NCI-H2029 treated with DMSO at 0.1 percent for 48 hours (cell line): ENCODE results near the gene GYPC.
A peak's percentile ranks its signal among the peaks of the same experiment; 100 is the strongest.

ENCODE experiments used
- DNase-seq: peaks from one replicate; lab custom pipeline; 2025; lab: John Stamatoyannopoulos, UW

The GYPC gene

DNA sequence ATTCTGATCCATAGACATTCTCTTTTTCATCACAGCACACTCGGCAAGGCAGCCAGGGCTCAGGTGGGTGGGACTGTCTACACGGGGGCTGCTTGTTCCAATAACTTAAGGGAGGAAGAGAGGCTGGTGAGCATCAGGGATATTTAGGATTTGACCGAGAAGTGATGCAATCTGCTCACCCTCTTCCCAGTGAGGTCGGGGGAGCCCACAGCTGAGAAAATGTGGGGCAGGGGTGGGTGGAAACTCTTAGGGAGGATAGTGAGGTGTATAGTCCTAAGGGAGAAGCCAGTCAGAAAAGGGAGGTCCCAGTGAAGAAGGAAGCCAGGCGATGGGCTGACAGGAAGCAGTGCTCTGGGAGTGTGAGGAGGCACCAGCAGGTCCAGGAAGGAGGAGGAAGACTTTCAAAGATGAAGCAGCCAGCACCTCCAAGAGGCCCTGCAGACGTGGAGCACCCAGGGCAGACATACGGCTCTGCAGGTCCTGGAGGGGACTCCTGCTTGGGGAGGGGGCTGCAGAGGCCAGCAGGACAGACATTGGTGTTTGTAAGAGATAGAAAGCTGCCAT is 76.8 kb downstream of the GYPC start:
- no peak for DNase-seq

DNA sequence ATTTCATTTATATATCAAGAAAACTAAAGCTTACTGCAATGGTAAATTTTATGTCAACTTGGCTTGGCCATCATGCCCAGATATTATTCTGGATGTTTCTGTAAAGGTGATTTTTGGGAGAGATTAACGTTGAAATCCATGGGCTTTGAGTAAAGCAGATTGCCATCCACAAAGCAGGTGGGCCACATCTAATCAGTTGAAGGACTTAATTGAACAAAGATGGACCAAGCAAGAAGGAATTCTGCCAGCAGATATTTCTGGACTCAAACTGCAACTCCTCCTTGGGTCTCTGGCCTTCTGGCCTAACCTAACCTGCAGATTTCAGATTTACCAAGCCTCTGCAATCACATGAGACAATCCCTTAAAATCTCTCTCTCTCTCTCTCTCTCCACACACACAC is 77.8 kb downstream of the GYPC start:
- DNase-seq, result no peak

DNA sequence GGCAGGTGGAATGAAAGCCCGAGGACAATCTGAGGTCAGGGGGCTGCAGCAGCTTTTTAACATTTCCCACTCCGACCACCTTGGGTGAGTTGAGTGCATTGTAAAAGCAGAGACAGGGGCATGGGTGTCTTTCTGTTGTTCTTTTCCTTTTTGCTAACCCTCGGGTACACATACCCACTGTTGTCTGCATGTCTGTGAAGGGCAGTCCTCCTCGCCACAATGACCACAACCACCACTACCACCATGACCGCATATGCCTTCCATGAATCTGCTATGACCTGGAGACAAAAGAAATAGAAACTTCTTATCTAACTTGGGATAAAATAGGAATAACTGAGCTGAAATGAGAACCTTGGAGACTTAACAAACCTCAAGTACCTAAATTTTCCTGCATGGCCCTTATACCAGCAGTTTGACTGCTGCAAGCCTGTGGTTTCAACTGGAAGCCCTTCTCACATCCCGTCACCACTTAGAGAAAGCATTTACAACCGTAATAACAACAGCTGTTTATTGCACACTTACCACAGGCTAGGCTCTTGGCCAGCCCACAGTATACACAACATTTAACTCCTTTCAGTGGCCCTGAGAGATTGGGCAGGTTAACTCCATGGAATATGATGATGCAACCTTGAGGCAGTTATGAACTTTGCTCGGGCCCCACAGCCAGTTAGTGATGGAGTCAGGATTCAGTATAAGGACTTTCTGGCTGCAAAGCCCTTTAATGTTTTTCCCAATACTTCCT is 80.3 kb downstream of the GYPC start:
- DNase-seq, result peak; percentile 17

DNA sequence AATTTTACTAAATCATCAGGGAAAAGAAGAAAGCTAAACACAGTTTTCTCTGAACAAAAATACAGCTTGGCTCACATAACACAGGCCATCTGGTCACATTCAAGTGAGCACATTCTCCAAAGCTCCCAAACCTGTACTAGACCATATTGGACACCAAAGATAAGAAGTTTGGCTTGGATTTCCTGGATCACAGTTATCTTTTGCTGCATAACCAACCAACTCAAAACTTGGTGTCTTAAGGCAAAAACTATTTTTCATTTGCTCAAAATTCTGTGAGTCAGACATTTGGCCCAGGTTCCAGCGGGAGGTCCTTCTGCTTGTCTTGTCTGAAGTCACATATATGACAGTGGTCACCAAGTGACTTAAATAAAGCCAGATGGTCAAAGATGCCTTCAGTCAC is 83.2 kb downstream of the GYPC start:
- no peak for DNase-seq

DNA sequence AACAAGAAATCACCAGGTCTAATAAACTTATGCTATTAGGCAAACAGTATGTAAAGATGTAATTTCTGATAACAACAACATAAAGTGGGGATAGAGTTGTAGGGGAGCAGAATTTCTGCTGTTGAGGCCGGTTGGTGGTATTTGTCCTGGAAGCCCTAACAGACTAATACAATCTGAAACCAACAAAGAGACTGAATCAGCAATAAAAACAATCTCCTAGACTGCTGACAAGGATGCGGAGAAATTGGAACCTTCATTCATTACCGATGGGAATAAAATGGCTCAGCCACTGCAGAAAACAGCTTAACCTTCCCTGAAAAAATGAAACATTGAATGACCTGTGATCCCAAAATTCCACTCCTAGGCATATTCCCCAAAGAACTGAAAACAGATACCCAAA is 88.7 kb downstream of the GYPC start:
- DNase-seq, result no peak
